NCI-H1436 (cell line): ENCODE results near the gene RAD17.
"Not testable (repeated sequence)": the region's sequence is repeated elsewhere in the genome, so short reads cannot be mapped to it uniquely, and the experiment has no call there.

Experiments used
- DNase-seq: peaks from one replicate; lab custom pipeline; 2025; lab: John Stamatoyannopoulos, UW

RAD17 gene, protein sequence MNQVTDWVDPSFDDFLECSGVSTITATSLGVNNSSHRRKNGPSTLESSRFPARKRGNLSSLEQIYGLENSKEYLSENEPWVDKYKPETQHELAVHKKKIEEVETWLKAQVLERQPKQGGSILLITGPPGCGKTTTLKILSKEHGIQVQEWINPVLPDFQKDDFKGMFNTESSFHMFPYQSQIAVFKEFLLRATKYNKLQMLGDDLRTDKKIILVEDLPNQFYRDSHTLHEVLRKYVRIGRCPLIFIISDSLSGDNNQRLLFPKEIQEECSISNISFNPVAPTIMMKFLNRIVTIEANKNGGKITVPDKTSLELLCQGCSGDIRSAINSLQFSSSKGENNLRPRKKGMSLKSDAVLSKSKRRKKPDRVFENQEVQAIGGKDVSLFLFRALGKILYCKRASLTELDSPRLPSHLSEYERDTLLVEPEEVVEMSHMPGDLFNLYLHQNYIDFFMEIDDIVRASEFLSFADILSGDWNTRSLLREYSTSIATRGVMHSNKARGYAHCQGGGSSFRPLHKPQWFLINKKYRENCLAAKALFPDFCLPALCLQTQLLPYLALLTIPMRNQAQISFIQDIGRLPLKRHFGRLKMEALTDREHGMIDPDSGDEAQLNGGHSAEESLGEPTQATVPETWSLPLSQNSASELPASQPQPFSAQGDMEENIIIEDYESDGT

DNA sequence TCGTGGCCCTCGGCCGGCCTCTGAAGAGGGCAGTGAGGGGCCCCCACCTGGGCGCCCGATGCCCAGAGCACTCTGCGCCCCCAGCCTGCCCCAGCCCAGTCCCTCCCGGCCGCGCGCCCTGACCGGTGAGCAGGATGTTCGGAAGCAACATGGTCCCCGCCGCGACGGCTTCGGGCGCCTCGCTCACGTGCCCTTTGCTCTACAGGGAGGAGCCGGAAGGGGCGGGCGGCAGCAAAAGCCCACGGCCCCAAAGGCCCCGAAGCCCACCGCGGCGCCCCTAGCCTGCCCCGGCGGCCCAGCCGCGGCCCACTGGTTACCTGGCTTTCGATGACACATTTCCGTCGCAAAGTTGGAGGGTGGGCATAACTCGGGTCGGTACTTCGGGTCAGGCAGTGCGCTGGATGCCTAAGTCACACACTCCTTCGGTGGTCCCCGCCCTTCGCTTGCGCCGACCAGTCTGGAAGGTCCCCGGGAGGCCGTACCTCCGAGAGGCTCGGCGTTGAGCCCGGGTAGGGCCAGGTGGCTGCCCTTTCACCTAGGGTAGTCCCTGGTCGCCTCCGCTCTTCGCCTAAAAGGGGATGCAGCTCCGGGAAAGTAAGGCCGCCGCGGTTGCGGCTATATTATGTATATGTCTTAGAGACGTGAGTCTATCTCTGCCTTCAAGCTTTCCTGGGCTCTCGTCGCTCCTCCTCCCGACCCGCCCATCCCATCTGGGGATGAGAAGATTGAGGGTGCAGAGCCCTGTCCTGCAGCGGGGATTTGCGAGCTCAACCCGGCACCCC is at the start of gene RAD17, which contains the start of the genes AK6 and TAF9:
Gene RAD17 (plus strand): TSS at position 479 of the 782 bp plus-strand sequence. CDS start 2,391 bp downstream, outside the sequence.
Gene AK6 (minus strand): TSS at position 181 of the 782 bp plus-strand sequence. CDS start 30 bp downstream, at position 151.
Gene TAF9 (minus strand): TSS at position 181 of the 782 bp plus-strand sequence. CDS start 3,783 bp downstream, outside the sequence.
- DNase-seq: peak; percentile 88

DNA sequence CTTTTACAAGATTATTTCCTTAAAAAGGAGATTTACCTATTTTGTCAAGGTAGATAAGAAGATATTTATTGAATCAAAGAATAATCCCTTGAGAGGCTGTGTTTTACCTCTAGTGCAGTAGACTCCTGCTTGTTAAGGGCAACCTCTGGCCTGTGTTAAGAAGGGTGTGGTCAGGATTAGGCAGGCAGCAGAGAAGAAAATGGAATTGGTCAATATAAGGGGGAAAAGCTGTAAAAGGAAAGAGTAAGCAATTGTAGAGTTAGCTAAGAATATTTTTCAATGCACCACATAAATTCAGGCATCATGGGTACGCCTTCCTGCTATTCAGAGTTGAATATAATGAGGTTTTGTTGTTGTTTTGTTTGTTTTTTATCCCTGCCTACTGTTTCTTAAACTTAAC is 43.3 kb upstream of the RAD17 start:
- DNase-seq: no peak

DNA sequence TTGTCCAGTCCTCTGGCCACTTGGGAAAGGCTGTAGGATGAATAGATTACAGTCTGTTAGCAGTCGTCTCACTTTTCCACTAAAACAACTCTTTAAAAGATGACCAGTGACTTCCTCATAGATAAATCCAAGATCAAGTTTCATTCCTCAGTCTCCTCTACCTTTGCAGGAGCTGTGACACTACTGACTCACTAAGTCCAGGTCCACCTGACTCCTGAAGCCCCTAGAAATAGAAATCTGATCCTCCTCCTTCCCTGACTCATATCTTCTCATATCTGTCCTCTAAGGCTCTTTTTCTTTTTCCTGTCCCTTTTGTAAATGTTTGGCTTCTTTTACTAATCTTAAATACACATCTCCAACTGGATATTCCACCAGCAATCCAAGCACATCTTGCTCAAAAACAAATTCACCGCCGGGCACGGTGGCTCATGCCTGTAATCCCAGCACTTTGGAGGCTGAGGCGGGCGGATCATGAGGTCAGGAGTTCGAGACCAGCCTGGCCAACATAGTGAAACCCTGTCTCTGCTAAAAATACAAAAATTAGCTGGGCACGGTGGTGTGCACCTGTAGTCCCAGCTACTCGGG is 39.6 kb upstream of the RAD17 start:
- no peak for DNase-seq

DNA sequence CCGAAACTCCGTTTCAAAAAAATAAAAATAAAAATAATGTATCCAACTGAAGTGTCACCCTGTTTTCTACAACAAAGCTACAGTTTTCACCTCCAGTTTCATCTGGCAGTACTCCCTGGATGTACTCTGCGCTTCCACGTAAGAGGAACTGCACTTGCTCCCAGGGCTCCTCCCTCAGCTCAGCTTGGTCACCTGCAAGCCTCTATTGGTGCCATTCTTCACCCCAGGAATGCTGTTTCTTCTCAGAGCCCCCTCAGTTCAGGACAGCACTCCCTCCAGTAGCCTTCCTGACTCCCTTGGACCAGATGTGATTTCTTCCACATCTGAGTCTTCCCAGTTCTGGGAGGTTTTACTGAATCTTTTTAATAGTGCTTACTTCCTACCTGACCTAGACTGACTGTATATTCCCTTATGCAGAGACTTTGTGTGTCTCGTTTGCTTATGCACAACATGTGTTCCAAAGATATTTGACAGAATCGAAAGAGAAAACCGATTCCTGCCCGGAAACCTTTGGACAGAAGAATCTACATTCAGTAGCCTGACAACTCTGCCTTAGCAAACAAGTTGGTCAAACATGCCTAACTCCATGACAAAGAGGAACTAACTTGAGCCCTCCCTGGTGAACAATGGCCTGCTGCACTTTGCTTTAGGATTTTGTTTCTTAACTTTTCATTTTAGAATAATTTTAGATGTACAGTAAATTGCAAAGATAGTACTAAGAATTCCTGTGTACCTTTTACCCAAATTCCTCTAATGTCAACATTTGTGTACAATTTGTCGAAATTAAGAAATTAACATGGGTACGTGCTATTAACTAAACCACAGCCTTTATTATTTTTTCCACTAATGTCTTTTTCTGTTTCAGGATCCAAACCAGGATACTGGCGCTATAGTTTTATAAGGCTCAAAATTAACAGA is 37.8 kb upstream of the RAD17 start:
- no peak for DNase-seq

DNA sequence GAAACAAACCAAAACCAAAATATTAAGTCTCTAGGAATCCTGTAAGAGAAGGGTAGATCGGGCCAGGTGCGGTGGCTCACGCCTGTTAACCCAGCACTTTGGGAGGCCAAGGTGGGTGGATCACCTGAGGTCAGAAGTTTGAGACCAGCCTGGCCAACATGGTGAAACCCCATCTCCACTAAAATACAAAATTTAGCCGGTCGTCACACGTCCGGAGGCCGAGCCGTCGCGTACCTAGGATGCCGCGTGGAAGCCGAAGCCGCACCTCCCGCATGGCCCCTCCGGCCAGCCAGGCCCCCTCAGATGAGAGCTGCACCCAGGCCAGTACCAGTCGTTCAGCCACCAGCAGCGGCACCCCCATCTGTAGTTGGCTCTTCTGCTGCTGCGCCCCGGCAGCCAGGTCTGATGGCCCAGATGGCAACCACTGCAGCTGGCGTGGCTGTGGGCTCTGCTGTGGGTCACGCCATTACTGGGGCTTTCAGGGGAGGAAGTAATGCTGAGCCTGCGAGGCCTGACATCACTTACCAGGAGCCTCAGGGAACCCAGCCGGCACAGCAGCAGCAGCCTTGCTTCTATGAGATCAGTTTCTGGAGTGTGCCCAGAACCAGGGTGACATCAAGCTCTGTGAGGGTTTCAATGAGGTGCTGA is 35.8 kb upstream of the RAD17 start:
- DNase-seq: not testable (repeated sequence)

DNA sequence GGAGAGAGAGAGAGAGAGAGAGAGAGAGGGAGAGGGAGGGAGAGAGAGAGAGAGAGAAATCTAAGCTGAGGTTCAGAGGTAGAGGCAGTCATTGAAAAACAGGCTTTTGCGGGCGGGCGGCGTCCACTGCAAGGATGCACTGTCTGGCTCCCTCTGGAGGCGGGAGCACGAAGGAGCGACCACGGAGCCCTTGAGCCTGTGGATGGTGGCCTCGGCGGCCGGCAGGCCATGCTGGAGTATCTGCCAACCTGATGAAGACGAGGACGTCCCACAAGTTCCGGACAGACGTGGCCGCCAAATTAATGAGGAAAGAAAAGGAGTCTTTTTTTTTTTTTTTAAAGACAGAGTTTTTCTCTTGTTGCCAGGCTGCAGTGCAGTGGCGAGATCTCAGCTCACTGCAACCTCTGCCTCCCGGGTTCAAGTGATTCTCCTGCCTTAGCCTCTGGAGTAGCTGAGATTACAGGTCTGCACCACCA is 34.8 kb upstream of the RAD17 start:
- DNase-seq: peak; percentile 72

DNA sequence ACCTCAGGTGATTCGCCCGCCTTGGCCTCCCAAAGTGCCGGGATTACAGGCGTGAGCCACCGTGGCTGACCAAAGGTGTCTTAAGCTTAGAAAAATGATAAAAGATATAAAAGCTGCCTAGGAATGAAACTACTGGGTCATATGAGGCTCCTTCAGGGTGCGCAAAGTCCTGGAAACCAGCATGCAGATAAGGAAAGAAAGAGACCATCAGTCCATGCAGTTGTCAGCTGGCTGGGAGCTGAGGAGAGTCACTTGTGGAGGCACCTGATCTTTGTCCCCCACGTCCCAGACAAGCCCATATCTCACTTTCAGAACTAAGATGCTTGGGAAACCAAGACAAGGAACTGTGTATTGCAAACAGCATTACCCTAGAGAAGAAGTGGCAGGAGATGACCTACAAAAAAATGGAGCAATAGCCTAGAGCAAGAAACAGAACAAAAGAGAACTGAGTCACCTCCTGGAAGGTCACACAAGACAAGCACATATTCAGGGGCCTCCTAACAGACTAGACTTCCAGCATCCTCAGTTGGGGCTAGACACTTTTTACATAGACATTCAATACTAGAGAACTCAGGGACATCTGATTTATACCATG is 34.2 kb upstream of the RAD17 start:
- DNase-seq: no peak

DNA sequence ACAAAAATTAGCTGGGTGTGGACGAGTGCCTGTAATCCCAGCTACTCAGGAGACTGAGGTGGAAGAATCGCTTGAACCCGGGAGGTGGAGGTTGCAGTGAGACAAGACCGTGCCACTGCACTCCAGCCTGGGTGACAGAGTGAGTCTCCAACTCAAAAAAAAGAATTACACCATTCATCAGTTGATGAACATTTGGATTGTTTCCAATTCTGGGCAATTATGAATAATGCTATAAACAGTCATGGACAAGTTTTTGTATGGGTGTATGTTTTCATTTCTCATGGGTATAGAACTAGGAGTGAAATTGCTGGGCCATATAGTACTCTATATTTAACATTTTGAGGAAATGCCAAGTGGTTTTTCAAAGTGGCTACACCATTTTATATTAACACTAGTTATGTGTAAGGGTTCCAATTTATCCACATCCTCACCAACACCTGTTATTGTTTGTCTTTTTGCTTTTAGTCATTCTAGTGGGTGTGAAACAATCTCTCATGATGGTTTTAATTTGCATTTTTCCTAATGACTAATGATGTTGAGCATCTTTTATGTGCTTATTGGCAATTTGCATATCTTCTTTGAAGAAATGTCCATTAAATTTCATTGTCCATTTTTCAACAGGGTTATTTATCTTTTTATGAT is 28.0 kb upstream of the RAD17 start:
- no peak for DNase-seq

DNA sequence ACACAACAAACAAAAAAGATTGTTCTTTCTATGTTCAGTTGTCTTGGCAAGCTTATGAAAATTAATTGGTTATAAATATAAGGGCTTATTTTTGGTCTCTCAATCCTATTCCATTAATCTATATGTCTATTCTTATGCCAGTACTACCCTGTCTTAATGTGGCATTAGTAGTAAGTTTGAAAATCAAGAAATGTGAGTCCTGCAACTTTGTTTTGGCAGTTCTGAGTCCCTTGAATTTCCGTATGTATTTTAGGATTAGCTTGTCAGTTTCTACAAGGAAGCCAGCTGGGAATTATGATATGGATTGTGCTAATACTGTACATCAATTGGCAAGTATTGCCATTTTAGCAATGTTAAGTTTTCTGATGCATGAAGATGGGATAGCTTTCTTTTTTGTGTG is 26.5 kb upstream of the RAD17 start:
- DNase-seq: no peak

DNA sequence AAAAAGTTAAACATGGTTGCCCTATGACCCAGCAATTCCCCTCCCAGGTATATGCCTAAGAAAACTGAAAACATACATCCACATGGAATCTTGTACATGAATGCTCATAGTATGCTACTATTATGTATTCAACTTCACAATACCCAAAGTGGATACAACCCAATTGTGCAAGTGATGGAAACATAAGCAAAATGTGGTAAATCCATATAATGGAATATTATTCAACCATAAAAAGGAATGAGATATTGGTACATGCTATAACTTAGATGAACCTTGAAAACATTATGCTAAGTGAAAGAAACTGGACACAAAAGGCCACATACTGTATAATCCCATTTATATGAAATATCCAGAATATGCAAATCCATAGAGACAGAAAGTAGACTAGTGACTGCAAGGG is 19.0 kb upstream of the RAD17 start:
- DNase-seq: no peak

DNA sequence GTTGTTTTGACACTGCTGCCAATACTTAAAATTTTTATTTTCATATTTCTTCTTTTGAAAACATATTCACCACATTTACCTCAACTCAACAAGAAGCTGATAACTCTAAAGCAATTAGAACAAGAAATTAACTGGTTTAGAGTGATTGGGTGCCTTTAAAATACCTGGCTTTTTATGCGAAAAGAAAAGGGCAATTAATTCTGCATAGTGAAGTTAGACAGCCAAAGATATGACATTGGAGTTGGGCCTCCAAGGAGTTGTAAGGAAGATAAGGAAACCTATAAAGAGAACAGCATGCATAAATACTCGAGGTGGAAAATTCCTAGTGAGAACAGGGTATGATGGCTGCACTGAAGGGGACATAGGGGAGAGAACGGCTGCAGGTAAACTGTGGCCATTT is 9.9 kb upstream of the RAD17 start:
- DNase-seq: no peak

DNA sequence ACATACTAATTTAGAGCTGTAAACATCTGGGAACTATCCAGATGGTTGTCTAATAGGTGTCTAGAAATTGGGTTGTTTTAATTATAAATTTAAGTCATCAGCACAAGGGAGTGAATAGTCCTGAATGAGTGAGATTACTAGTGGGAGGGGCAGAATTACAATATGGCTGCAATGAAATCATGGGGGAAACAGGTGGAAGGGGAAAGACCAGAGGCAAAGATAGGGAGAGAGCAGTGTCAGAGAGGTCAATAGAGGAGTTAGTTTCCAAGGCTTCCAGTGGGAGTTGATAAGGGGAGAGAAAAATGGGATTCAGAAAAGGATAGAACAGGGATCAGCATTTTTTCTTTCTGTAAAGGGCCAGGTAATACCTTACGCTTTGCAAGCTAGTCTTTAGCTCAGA is 9.2 kb upstream of the RAD17 start:
- DNase-seq: no peak

DNA sequence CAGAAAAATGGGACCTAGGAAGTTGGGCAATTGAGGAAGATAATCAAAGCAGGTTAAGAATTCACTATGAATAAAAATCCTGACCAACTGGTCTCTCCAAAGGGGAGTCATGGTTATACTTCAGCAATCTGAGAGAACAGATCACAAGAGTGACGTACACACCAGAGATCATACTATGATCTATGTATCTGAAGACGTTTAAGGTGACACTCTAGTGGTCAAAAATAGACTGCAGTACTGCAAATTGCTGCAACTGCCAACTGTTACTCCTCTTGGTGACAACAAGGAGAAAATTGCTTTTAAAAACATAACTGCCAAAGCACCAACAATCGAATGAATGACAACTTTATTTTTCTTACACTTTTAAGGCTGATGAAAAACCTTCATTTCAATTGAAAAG is 5.2 kb upstream of the RAD17 start:
- DNase-seq: no peak

DNA sequence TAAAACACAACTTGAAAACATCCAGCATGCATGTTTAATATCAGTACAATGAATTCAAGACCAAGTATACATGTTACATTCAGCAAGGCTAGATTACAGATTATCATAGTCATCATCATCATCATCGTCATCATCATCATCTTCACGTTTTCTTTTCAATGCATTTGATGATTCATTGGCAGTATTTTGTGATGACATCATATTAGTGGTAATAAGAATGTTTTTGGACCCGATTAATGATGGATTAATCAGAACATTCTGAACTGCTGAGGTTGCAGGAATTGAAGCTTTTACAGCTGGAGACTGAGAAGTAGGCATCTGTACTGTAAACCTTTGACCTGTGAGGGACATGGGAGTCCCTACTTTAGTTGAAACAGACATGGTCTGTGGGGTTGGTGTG is 4.8 kb upstream of the RAD17 start:
- DNase-seq: no peak

DNA sequence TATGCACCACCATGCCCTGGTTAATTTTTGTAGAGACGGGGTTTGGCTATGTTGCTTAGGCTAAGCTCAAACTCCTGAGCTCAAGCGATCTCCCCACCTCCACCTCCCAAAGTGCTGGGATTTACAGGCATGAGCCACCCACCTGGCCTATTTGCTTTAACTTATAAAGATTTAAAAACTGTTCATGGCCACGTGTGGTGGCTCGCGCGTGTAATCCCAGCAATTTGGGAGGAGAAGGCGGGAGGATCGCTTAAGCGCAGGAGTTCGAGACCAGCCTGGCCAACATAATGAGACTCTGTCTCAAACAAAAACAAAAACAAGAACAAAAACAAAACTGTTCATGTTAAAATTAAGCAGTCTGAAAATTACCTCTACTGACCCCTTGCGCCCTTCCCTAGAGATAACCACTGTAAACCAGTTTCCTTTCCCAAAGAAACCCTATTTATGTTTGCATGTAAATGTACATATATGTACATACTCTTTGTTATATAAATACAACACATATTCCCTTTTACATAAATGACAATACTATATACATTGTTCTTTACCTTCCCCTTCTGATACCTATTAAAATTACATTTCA is 1.8 kb upstream of the RAD17 start:
- no peak for DNase-seq

DNA sequence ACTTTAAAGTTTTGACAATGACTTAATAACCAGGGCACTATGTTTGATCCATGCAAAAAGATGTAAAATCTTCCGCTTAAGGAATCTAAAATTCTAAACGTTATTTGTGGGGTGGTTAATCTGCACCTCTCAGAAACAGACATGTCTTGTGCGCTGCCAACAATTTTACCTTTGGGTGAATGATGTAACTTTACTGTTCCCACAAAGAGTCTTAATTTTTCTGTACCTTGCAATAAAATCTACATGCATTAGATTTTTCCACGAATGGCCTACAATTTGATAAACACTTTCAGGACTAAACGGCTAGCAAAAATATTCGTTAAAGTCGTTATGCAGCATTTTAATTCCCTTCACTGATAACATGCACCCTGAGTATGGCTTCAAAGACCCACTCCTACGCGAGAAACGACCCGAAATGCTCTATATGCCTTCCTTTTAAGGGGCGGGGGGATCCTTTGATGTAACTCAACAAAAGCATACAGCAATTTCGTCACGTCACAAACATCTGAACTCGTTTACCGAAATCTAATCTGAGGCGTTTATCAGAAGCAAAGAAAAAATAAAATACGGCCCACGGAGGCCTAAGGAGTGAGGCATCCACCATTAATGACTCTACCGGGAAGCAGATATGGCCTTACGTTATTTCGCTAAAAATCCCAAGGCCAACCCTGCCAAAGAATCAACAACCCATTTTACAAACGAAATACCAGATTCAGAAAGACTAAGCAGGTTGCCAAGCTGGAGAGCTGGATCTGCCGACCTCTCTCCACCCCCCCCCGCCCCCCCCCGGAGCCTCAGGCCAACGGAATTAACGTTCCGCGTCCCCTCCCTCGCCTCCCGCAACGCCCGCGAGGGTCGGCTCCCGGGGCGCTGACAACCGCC is 919 bp upstream of the RAD17 start:
- DNase-seq: no peak

DNA sequence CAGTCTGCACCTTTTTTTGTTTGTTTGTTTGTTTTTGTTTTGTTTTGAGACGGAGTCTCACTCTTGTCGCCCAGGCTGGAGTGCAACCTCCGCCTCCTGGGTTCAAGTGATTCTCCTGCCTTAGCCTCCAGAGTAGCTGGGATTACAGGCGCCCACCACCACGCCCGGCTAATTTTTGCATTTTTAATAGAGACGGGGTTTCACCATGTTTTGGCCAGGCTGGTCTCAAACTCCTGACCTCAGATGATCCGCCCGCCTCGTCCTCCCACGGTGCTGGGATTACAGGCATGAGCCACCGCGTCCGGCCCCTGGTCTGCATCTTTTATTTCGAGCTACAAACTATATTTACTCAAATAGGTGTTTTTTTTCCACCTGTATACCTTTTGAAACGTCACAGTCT is 717 bp downstream of the RAD17 start:
- not testable (repeated sequence) for DNase-seq

DNA sequence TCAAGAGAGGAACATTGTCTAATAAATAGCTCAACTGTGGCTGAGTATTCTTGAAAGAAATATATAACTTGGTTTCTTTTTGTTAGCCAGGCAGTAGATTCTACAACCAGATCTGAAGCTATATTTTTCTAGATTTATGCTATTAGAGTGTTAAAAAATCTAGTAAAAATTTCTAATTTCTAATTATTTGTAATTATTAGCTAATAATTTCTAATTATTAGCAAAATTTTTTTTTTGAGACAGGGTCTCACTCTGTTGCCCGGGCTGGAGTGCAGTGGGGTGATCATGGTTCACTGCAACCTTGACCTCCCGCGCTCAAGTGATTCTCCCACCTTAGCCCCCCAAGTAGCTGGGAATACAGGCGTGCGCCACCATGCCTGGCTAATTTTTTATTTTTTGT is 2.8 kb downstream of the RAD17 start:
- DNase-seq: no peak
